Cardiac septum (tissue), 1 donor: ENCODE data around the gene ETS1. TPM values are rescaled to one million over a fixed set of nuclear protein-coding genes. Genes with fewer than 3 reads are reported as not detected.

Experiments
- DNase-seq: peaks from one replicate; pipeline ENCODE4 v3.0.0-alpha.2; 2020; ENCODE audit warnings: low spot score
- intact Hi-C: fragments of 100-400 bp; cut with DNase I; formaldehyde crosslinking; loops from one replicate; pipeline ENCODE4 v1.14.0; 2022
- total RNA-seq: library from RNA; stranded (reverse); fragmentation: NEBNext Ultra II Directional; extraction: Animal tissue kit (Norgen Biotek cat#: 25700); gene quantifications from one replicate; pipeline ENCODE4 v1.2.1, GENCODE V29; 2021
- donor health status: DM: no; HTN: no; CAD: no.

Gene ETS1
- total RNA-seq, 1 donor from 2014 or later: 54.2 TPM

- intact Hi-C loops: no loop called here
- DNase-seq: no peak
Measured at GRCh38 chr11:128598096-128598495, 10.7 kb upstream of the ETS1 start.

DNA sequence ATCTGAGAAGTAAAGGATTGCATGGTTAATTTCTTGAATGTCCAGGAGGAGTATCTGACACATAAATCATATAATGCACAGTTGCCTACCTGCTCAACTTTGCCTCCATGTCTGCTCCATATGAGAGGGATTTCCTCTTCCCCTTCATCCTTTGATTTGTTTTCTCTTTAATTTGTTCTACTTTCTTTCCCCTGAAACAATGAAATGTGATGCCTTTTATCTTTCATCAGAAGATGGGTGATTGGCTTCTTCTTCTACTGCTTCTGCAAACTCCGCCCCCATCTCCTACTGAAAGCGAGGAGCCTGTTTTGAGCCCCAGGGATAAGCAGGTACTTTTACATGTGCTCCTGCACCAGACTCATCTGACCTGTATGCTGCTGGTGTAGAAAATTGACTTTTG, 9.9 kb upstream of the ETS1 start:
- DNase-seq: no peak
- intact Hi-C loops: no loop called here

DNA sequence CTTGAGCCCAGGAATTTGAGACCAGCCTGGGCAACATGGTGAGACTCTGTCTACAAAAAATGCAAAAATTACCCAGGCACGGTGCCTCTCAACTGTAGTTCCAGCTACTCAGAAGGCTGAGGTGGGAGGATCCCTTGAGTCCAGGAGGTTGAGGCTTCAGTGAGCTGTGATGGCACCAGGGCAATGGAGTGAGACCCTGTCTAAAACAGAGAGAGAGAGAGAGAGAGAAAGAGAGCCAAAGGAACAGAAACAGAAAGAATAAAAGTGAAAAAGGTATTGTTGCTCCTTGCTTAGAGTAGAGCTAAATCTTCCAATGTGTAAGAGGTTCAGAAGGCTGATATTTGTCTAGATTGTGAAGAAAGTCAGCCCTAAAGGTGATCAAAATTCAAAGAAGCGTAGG, 8.9 kb upstream of the ETS1 start:
- intact Hi-C loops: no loop called here
- no peak for DNase-seq

GRCh38 chr11:128595775-128596174, 8.4 kb upstream of the ETS1 start:
- DNase-seq: no peak
- intact Hi-C loops: no loop called here

DNA sequence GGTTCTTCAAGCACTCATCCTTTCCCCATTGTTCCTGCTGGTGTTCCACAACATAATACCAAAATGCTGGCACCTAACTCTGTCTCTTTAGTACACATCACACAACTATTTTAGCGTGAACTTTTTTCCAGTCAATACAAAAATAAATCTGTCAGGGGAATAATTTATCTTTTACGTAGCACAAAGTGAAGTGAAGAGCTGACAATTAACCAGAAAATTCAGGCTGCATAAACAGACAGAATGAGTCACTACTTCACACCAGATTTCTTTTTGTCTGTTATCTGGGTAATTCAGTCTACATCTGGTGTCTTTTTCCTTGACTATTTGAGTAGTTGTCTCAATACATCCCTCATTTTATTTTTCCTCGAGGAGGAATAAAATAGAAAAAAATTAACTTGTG, 7.9 kb upstream of the ETS1 start:
- DNase-seq: no peak
- intact Hi-C loops: no loop called here

DNA sequence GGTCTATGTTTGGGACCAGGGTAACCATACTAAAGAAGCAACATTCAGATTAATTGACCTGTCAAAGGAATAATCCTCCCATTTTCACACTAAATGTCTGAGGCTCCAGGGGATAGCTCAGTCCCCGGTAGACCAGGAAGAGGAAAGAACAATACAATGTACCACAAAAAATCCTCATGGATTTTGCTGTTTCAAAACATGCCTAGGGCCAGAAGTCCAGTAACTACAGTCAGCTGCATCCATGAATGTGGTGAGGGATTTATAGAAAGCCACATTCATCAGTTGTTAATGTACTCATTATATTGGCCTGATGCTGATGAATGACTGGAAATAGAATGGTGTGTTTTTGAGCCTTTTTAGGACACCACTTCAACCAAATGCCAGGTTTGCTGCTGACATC, 6.9 kb upstream of the ETS1 start:
- intact Hi-C loops: no loop called here

GRCh38 chr11:128593281-128593680, 5.9 kb upstream of the ETS1 start:
- DNase-seq: no peak

More for the DNA sequence above, 6.9 kb upstream of the ETS1 start:
- no peak for DNase-seq

DNA sequence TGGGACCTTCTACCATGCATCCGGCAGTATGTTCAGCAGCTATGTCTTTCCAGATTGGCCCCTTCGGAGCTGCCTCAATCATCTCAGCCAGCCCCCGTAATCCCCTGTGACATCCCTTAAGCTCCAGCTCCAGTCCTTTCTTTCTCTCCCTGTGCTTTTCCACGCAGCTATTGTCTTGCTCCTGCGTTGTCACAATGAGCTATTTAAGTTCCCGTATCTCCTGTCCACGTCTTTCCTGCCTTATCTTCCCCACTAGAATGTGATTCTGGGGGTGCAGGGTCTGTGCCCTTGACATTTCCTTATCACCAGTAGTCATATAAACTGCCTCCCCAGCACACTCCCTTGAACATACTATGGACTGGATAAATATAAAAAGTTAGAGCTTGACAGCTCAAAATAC, 5.1 kb upstream of the ETS1 start:
- intact Hi-C loops: no loop called here
- no peak for DNase-seq

More at GRCh38 chr11:128593281-128593680, 5.9 kb upstream of the ETS1 start:
- intact Hi-C loops: no loop called here

DNA sequence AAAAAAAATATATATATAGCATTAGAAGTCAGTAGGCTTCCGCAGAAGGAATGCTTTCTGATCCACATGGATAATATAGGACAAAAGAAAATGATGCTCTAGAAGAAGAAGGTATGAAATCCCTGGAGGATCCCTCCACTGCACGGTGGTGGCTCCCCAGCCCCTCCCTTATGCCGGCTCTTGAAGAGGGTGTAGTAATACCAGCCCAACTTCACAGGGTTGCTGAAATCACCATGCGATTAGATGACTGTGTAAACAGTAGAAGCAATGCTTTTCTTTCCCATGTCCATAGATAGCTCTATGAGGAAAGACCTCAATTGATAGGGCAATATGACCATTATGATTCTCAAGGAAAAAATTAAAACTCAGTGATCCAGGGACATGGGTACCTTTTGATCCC, 3.2 kb upstream of the ETS1 start:
- intact Hi-C loops: no loop called here
- DNase-seq: no peak

DNA sequence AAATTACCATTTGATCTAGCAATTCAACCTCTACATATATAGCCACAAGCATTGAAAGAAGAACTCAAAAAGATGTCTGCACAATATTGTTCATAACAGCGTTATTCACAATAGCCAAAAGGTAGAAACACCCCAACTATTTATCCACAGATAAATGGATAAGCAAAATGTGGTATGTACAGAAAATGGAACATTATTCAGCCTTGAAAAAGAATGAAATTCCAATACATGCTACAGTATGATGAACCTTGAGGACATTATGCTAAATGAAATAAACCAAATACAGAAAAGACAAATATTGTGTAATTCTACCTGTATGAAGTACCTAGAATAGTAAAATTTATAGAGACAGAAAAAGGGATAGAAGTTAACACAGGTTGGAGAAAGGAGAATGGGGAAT, 2.6 kb upstream of the ETS1 start:
- no peak for DNase-seq
- intact Hi-C loops: no loop called here

- no peak for DNase-seq
- intact Hi-C loops: no loop called here
Measured at GRCh38 chr11:128588093-128588492, 735 bp upstream of the ETS1 start.

DNA sequence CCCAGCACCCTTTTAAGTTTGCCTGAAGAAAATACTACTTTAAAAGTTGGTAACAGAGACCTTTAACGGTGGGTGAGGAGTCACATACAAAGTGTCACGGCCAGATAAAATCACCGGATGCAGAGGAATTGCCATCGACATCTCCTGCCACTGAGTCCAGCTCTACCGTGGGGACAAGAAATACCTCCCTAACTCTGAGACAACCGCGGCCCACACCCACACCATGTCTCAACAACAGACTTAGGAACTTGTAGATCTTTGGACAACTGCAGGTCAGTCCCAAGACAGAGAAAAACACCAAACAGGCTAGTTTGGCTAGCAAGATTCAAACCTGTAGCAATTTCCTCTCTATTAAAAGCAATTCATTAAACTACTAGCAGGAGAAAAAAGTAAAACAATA, 669 bp downstream of the ETS1 start:
- no peak for DNase-seq
- intact Hi-C loops: no loop called here

- intact Hi-C loops: no loop called here
- no peak for DNase-seq
Measured at GRCh38 chr11:128585498-128586238, 1.7 kb downstream of the ETS1 start.

DNA sequence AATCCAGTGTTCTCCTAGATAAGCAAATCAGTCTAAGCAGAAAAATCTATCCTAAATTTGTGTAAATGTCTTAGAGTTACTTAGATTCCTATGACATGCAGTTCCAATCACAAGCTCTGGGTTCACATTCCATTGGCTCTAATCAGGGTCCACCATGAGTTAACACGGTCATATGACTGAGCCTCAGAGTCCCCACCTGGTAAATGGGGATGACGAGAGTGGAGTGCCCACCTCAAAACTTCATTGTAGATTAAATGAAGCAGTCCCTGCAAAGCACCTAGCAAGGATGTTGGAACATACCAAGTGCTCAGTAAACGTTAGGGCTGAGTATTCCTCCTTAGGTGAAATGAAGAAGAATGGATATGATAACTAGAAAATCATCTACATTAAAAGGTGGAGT, 3.1 kb downstream of the ETS1 start:
- intact Hi-C loops: no loop called here

DNA sequence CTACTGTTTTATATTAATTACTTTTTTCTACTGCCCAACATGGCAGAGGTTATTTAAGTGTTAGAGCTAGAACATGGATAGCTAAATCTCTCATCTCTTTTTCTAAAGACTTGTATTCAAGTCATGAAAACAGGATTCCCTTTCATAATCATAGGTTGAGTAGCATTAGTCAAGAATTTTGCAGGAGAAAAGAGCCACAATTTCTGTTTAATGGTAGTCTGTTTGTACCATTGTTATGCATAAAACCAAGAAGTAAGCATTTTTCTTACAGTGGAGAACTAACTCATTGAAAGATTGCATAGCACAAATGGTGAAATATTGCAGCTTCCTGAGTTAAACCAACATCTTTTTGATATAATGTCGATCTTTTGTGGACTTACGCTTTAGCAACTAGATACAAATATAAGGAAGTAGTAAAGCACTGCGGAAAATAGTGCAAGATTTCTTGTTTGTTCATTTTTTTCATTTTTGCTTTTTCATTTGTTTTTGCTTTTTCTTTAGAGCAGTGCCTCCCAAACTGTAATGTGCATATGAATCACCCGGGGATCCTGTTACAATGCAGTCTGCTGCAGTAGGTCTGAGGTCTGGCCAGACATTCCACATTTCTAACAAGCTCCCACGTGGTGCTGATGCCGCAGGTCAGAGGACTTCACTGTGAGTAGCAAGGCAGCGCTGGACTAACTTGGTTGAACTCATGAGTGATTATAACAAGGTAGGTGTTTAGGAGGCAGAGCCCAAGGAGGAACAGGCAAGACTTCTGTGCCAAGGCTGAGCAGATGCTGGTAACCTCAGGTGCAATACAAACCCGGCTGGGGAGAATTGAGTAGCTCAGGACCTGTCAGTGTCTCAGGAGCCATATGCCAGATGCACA, 4.6 kb downstream of the ETS1 start:
- intact Hi-C loops: no loop called here
- peak; percentile 81 for DNase-seq

More for the DNA sequence above, 3.1 kb downstream of the ETS1 start:
- no peak for DNase-seq

GRCh38 chr11:128581561-128582272, 5.6 kb downstream of the ETS1 start:
- no peak for DNase-seq
- intact Hi-C loops: no loop called here

DNA sequence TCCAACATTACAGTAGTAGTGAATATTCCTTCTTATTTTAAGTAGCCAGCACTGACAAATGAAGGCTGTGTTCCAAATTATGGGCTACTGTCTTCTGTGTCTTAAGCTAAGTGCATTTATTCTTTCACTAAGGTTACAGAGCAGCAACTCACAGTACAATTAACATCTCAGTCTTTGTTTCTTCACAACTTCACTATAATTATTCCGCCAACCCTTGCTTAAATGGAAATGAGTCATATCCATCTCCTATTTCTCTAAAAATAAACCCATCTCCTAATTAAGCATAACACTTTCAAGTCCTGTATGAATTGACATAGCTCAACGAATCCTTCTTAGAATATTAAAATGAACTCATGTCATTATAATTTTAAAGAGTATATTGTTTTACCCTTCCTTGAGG, 6.7 kb downstream of the ETS1 start:
- DNase-seq: no peak
- intact Hi-C loops: no loop called here

DNA sequence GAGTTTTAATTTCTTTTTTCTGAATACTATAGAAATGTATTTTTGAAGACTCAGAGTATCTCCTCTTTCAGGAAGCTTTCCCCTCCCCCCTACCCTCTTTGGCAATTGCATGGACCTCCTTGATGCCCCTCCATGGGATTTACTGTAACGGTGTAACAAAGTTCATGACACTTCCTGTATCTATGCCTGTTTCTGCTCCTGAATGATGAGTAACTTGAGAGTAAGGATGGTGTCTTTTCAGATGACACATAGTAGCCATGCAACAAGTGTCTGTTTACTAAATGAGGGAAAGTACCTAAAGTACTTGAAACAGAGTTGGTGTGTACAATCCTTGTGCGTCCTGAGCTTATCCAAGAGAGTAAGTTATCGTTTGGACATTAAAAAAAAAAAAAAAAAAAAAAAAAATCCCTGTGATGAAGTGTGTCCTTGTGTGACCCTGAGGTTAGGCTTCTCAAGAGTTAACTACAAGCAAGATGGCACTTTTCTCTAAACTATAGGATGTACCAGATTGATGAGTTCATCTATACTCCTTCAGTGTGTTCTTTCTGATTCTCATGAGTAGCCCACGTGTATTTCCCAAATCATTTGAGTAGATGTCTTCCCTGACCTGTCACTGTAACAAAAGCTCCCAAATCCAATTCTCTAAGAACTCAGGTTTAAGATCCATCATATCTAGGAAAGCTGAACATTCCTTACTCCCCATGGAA, 7.4 kb downstream of the ETS1 start:
- intact Hi-C loops: no loop called here
- no peak for DNase-seq

DNA sequence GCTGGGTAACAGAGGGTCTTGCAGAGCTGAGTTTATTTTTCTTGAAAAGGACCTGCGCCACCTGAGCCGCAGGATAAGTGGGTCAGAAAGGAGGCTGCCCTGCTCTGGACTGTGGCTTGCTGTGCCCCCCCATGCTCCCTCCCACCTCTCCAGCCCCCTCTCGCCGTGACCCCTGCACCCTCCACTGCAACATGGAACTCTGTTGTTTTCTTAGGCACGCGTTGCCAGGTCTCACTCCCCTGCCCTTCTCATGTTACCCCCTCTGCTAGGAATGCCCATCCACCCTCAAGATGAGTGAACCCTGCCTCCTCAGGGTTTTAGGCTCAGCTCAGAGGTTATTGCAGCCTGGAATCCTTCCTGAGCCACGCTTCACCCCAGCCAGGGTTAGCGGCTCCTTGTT, 10.8 kb downstream of the ETS1 start:
- no peak for DNase-seq
- intact Hi-C loops: no loop called here

- intact Hi-C loops: no loop called here
- DNase-seq: no peak
Measured at GRCh38 chr11:128575961-128576350, 11.4 kb downstream of the ETS1 start.
